CD8-positive, alpha-beta memory T cell (primary cell): ENCODE measurements around the gene PCBP1. TPM values are rescaled to one million over a fixed set of nuclear protein-coding genes. Genes with fewer than 3 reads are reported as not detected.
"Not testable (repeated sequence)": the region's sequence is repeated elsewhere in the genome, so short reads cannot be mapped to it uniquely, and the experiment has no call there.

Source experiments
- CTCF ChIA-PET: fragments of 350-600 bp; sonication (Branson Sonifier 250); formaldehyde crosslinking; loops from one replicate; lab custom pipeline; 2021; ENCODE audit warnings: antibody characterized with exemption; lab: Charles Lee
- POLR2A ChIA-PET: fragments of 350-600 bp; sonication (Branson Sonifier 250); formaldehyde crosslinking; loops from one replicate; lab custom pipeline; 2021; ENCODE audit warnings: antibody characterized with exemption; lab: Charles Lee
- DNase-seq, 5 donors: peaks; one replicate each; pipeline versions ENCODE4 v3.0.0 to v3.0.0-alpha.2; 2020 to 2022; ENCODE audit warnings: mixed read lengths in 1 of 5
- H3K27ac ChIP-seq: one replicate; pipeline ENCODE4 v1.7.0; 2013; ENCODE audit warnings: low read depth, mild to moderate bottlenecking, low read length, moderate library complexity
- H3K27me3 ChIP-seq: 2 replicates; pipeline ENCODE4 v1.7.0; 2013; ENCODE audit warnings: low read length, mild to moderate bottlenecking; ENCODE audit not compliant: insufficient read depth, poor library complexity, severe bottlenecking
- H3K36me3 ChIP-seq: 2 replicates; pipeline ENCODE4 v1.7.0; 2013; ENCODE audit warnings: mild to moderate bottlenecking, low read length, moderate library complexity; ENCODE audit not compliant: insufficient read depth
- H3K4me1 ChIP-seq: 2 replicates; pipeline ENCODE4 v1.7.0; 2013; ENCODE audit warnings: mild to moderate bottlenecking, low read length, moderate library complexity; ENCODE audit not compliant: insufficient read depth
- H3K4me3 ChIP-seq: 2 replicates; pipeline ENCODE4 v1.7.0; 2013; ENCODE audit warnings: mild to moderate bottlenecking, low read length
- H3K9me3 ChIP-seq: 2 replicates; pipeline ENCODE4 v1.7.0; 2013; ENCODE audit warnings: mild to moderate bottlenecking, low read length
- H3K27ac Mint-ChIP-seq, 8 donors: one replicate each; pipeline ENCODE4 v1.8.0; 2020 to 2021; ENCODE audit warnings: mixed read lengths in 8 of 8, mild to moderate bottlenecking in 6 of 8, inconsistent platforms in 3 of 8, moderate library complexity in 3 of 8
- H3K27me3 Mint-ChIP-seq, 2 donors: one replicate each; pipeline ENCODE4 v1.8.0; 2020 to 2021; ENCODE audit warnings: mixed read lengths in 2 of 2, mild to moderate bottlenecking in 1 of 2, moderate library complexity in 1 of 2
- H3K36me3 Mint-ChIP-seq, 3 donors: one replicate each; pipeline ENCODE4 v1.8.0; 2020 to 2021; ENCODE audit warnings: mixed read lengths in 3 of 3, inconsistent platforms in 1 of 3, mild to moderate bottlenecking in 1 of 3
- H3K4me1 Mint-ChIP-seq, 3 donors: one replicate each; pipeline ENCODE4 v1.8.0; 2020 to 2021; ENCODE audit warnings: mixed read lengths in 3 of 3, inconsistent platforms in 1 of 3, mild to moderate bottlenecking in 1 of 3
- H3K4me3 Mint-ChIP-seq, 7 donors: one replicate each; pipeline ENCODE4 v1.8.0; 2020 to 2021; ENCODE audit warnings: mixed read lengths in 7 of 7, mild to moderate bottlenecking in 6 of 7, moderate library complexity in 4 of 7, inconsistent platforms in 2 of 7
- H3K9me3 Mint-ChIP-seq, 5 donors: one replicate each; pipeline ENCODE4 v1.8.0; 2020 to 2022; ENCODE audit warnings: mixed read lengths in 5 of 5, mild to moderate bottlenecking in 3 of 5, moderate library complexity in 2 of 5, inconsistent platforms in 1 of 5
- polyA plus RNA-seq: library from polyadenylated mRNA; unstranded; fragments of 300-500 nt; fragmentation: Illumina TruSeq; gene quantifications from one replicate; pipeline ENCODE4 v1.2.3, GENCODE V29; 2021
- total RNA-seq, 2 experiments: library from RNA; stranded (reverse); gene quantifications; one replicate each; pipeline ENCODE4 v1.2.3, GENCODE V29; 2021

Gene PCBP1
- total and polyA plus RNA-seq, 3 experiments from 2014 or later: 161 to 434 (median 428) TPM

DNA sequence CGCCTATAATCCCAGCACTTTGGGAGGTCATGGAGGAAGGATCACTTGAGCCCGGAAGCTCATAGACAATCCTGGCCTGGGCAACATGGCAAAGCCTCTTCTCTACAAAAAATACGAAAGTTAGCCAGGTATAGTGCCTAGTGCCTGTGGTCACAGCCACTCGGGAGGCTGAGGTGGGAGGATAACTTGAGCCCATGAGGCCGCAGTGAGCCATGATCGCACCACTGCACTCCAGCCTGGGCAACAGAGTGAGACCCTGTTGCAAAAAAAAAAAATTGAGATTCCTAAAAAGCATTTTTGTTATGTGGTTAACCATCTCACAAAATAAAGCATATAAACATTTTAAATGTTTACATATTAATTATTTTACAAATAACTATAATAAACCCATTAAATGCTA, 13.9 kb downstream of the PCBP1 start:
- H3K27me3 Mint-ChIP-seq: no peaks in the 10 kb centered on the region
- POLR2A ChIA-PET: interaction anchor here (0.5 to 1.3 kb wide), 2 partner anchors 12 to 21 kb away, joined by 3 to 4 read pairs; no protein-coding TSS in a partner anchor

DNA sequence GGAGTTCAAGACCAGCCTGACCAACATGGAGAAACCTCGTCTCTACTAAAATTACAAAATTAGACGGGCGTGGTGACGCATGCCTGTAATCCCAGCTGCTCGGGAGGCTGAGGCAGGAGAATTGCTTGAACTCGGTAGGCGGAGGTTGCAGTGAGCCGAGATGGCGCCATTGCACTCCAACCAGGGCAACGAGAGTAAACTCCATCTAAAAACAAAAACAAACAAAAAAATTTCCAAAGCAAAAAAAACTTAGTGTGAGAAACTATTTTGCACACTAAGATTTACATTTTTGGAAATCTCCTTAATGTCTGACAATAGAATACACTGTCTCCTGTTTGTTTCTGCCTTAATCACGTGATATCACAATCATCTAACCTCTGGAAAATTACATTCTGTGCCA, 14.4 kb downstream of the PCBP1 start:
- H3K27ac Mint-ChIP-seq, H3K36me3 Mint-ChIP-seq, CTCF ChIA-PET, H3K36me3 ChIP-seq, H3K27ac ChIP-seq, POLR2A ChIA-PET, DNase-seq, H3K27me3 Mint-ChIP-seq, H3K4me3 ChIP-seq, H3K9me3 ChIP-seq, H3K27me3 ChIP-seq, H3K4me3 Mint-ChIP-seq, H3K9me3 Mint-ChIP-seq: not testable (repeated sequence)
- H3K4me1 Mint-ChIP-seq: peaks cover 25 to 34% (median 34%) of the 10 kb centered on the region in 3 donors
- H3K4me1 ChIP-seq: peaks cover 25% of the 10 kb centered on the region

More for the DNA sequence above, 13.9 kb downstream of the PCBP1 start:
- Mint-ChIP-seq H3K36me3 (no peaks in the 10 kb centered on the region), H3K4me3 (no peak overlapping the region), H3K4me1 (peaks cover 25 to 34% (median 34%) of the 10 kb centered on the region in 3 donors), H3K9me3 (no peaks in the 10 kb centered on the region), H3K27ac (no peak overlapping the region)
- no peak overlapping the region for H3K27ac ChIP-seq
- no peaks in the 10 kb centered on the region for H3K9me3 ChIP-seq
- DNase-seq: no peak
- H3K36me3 ChIP-seq: no peaks in the 10 kb centered on the region
- H3K4me1 ChIP-seq: peaks cover 28% of the 10 kb centered on the region
- CTCF ChIA-PET: interaction anchor here (1.2 kb wide), 1 partner anchor 21 kb away, joined by 3 read pairs; no protein-coding TSS in a partner anchor
- no peak overlapping the region for H3K4me3 ChIP-seq
- H3K27me3 ChIP-seq: no peaks in the 10 kb centered on the region

DNA sequence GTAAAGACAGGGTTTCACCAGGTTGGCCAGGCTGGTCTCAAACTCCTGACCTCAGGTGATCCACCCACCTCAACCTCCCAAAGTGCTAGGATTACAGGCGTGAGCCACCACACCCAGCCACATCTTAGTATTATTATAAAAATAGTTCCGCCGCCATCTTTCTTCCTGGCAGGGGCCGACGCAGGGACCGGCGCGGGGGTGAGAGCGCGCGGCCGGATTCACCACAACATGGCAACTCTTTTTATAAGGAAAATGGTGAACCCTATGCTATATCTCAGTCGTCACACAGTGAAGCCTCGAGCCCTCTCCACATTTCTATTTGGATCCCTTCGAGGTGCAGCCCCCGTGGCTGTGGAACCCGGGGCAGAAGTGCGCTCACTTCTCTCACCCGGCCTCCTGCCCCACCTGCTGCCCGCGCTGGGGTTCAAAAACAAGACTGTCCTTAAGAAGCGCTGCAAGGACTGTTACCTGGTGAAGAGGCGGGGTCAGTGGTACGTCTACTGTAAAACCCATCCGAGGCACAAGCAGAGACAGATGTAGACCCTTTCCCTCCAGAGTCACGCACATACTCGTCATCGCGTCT, 15.1 kb downstream of the PCBP1 start:
- H3K4me3 Mint-ChIP-seq, H3K27me3 ChIP-seq, H3K4me3 ChIP-seq, POLR2A ChIA-PET, H3K9me3 ChIP-seq, H3K27ac ChIP-seq, H3K36me3 ChIP-seq, DNase-seq, H3K36me3 Mint-ChIP-seq, H3K9me3 Mint-ChIP-seq, CTCF ChIA-PET, H3K27me3 Mint-ChIP-seq: not testable (repeated sequence)
- H3K4me1 ChIP-seq: peaks cover 25% of the 10 kb centered on the region
- Mint-ChIP-seq H3K27ac (peak overlapping the region in 4 of 8 donors; percentile 21 to 96 (median 38)), H3K4me1 (peaks cover 28 to 40% (median 40%) of the 10 kb centered on the region in 3 donors)

DNA sequence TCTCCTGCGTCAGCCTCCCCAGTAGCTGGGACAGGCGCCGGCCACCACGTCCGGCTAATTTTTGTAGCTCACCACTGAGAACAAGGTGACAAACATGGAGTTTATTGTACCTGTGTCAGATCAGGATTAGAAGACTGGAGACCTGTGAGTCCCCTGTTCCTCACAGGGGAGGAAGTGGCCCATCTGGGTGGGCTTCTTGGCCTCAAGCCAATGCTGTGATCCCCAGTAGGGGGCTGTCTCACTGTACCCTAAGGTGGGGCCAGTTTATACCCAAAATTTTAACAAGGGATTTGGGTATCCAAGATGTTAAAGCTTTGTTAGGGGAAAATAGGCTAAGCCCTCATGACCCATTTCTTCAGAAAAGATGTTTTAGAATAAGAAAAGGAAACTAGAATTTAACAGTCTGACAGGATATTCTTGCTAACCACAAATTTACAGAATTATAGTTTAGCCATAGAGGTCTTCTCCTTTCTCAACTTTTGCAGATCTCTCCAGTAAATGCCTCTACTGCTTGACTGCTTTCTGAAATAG, 16.3 kb downstream of the PCBP1 start:
- Mint-ChIP-seq H3K4me1 (peaks cover 38 to 51% (median 50%) of the 10 kb centered on the region in 3 donors), H3K4me3 (peak overlapping the region; percentile 73 to 89 (median 80)), H3K27me3 (no peaks in the 10 kb centered on the region), H3K36me3 (no peaks in the 10 kb centered on the region), H3K27ac (peak overlapping the region; percentile 94 to 97 (median 96)), H3K9me3 (no peaks in the 10 kb centered on the region)
- POLR2A ChIA-PET: interaction anchor here (0.5 to 4.2 kb wide), 15 partner anchors 8 to 477 kb away, joined by 3 to 54 read pairs (median 5); partner anchors contain the start of genes C2orf42, MXD1 and PCBP1
- CTCF ChIA-PET: interaction anchor here (1.4 to 9.2 kb wide), 6 partner anchors 13 to 39 kb away, joined by 5 to 105 read pairs (median 16); partner anchors contain the start of gene PCBP1
- Histone ChIP-seq H3K4me1 (peaks cover 35% of the 10 kb centered on the region), H3K27me3 (no peaks in the 10 kb centered on the region), H3K9me3 (no peaks in the 10 kb centered on the region), H3K4me3 (peak overlapping the region; percentile 42), H3K36me3 (no peaks in the 10 kb centered on the region), H3K27ac (peak overlapping the region; percentile 52)
- DNase-seq: peak in 4 of 5 donors; percentile 26 to 56 (median 43)

DNA sequence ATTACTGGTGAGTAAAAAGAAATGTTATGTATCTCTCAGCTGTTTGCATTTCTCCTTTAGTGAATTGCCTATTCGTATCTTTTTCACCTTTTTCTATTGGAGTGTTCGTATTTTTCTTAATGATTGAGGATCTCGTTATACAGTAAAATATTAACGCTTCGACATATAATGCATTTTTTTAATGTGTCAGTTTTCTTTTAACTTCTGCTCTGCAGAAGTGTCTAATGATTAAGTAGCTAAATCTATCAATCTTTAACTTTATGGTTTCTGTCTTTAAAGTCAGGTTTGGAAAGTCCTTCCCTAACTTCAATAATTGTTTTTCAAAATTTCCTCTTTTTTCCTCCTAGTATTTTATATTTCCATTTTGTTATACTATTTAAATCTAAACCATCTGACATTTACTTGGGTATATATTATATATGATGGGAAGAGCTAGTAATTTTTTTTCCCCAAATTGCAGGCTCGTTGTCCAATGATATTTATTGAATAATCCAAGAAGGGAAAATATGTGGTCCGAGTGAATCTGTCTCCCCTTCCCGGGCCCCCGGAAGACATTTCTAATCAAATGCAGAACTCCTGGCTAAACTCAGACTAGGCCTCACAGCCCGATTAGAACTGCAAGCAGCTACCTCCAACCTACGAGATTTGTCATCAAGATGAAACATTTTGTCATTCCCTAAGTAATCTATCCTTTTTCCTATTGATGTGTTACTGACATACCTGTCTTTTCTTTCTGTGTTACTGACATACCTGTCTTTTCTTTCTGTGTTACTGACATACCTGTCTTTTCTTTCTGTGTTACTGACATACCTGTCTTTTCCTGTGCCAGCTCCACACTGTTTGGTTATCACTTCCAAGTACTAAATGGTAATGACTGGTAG, 17.2 kb downstream of the PCBP1 start:
- Histone ChIP-seq H3K4me1 (peaks cover 42% of the 10 kb centered on the region), H3K4me3 (peak overlapping the region; percentile 42), H3K36me3 (no peaks in the 10 kb centered on the region), H3K9me3 (no peaks in the 10 kb centered on the region), H3K27me3 (no peaks in the 10 kb centered on the region), H3K27ac (peak overlapping the region; percentile 52)
- Mint-ChIP-seq H3K4me1 (peaks cover 41 to 58% (median 55%) of the 10 kb centered on the region in 3 donors), H3K9me3 (no peaks in the 10 kb centered on the region), H3K36me3 (no peaks in the 10 kb centered on the region), H3K4me3 (peak overlapping the region; percentile 79 to 89 (median 80)), H3K27me3 (no peaks in the 10 kb centered on the region), H3K27ac (peak overlapping the region; percentile 94 to 97 (median 96))
- ChIA-PET CTCF (interaction anchor here (1.2 to 9.2 kb wide), 7 partner anchors 14 to 38 kb away, joined by 5 to 105 read pairs (median 14); partner anchors contain the start of gene PCBP1), POLR2A (interaction anchor here (0.6 to 4.2 kb wide), 14 partner anchors 9 to 190 kb away, joined by 3 to 54 read pairs (median 5); partner anchors contain the start of genes C2orf42, MXD1 and PCBP1)
- peak in 1 of 5 donors; percentile 50 for DNase-seq

DNA sequence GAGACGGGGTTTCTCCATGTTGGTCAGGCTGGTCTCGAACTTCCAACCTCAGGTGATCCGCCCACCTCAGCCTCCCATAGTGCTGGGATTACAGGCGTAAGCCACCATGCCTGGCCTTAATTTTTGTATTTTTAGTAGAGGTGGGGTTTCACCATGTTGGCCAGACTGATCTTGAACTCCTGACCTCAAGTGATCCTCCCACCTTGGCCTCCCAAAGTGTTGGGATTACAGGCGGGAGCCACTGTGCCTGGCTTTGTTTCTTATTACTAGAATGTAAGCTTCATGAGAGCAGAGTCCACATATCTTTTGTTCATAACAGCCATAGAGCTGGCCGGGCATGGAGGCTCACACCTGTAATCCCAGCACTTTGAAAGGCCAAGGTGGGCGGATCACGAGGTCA, 18.9 kb downstream of the PCBP1 start:
- POLR2A ChIA-PET: interaction anchor here (0.6 to 4.2 kb wide), 4 partner anchors 10 to 35 kb away, joined by 3 to 54 read pairs (median 4); partner anchors contain the start of gene PCBP1
- not testable (repeated sequence) for H3K27me3 Mint-ChIP-seq, H3K36me3 Mint-ChIP-seq, H3K27me3 ChIP-seq, DNase-seq, H3K36me3 ChIP-seq, H3K9me3 Mint-ChIP-seq, H3K27ac ChIP-seq, H3K4me3 Mint-ChIP-seq, H3K9me3 ChIP-seq, H3K4me3 ChIP-seq
- H3K4me1 ChIP-seq: peaks cover 58% of the 10 kb centered on the region
- CTCF ChIA-PET: interaction anchor here (2.9 to 9.2 kb wide), 4 partner anchors 16 to 36 kb away, joined by 14 to 105 read pairs (median 18); partner anchors contain the start of gene PCBP1
- peak overlapping the region in 4 of 8 donors; percentile 57 to 96 (median 62) for H3K27ac Mint-ChIP-seq
- peaks cover 53 to 68% (median 68%) of the 10 kb centered on the region in 3 donors for H3K4me1 Mint-ChIP-seq

DNA sequence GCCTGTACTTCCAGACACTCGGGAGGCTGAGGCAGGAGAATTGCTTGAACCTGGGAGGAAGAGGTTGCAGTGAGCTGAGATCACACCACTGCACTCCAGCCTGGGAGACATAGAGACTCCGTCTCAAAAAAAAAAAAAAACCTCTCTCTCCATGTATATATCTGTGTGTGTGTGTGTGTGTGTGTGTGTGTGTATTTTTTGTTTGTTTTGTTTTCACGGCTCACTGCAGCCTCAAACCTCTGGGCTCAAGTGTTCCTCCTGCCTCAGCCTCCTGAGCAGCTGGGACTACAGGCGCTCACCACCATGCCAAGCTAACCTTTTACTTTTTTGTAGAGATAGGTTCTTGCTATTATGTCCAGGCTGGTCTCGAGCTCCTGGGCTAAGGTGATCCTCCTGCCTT, 23.1 kb downstream of the PCBP1 start:
- not testable (repeated sequence) for H3K27me3 ChIP-seq, H3K36me3 Mint-ChIP-seq, H3K27ac ChIP-seq, H3K9me3 ChIP-seq, H3K4me3 ChIP-seq, H3K27me3 Mint-ChIP-seq, H3K9me3 Mint-ChIP-seq, DNase-seq, H3K36me3 ChIP-seq
- Mint-ChIP-seq H3K27ac (peak overlapping the region in 6 of 8 donors; percentile 78 to 99 (median 98)), H3K4me3 (peak overlapping the region in 2 of 7 donors; percentile 13 to 74), H3K4me1 (peaks cover 44 to 55% (median 55%) of the 10 kb centered on the region in 3 donors)
- POLR2A ChIA-PET: interaction anchor here (0.6 to 4.8 kb wide), 5 partner anchors 13 to 33 kb away, joined by 3 to 80 read pairs (median 24); partner anchors contain the start of gene PCBP1
- CTCF ChIA-PET: interaction anchor here (0.9 to 9.2 kb wide), 8 partner anchors 14 to 37 kb away, joined by 3 to 105 read pairs (median 4); partner anchors contain the start of gene PCBP1
- peaks cover 47% of the 10 kb centered on the region for H3K4me1 ChIP-seq
